Measurements from ENCODE around the gene ATF7. TPM values are rescaled to one million over a fixed set of nuclear protein-coding genes. Genes with fewer than 3 reads are reported as not detected.

ATF7 gene
- total RNA-seq, 4 donors from 2014 or later = 14.2 to 29.7 (median 26.8) TPM

DNA sequence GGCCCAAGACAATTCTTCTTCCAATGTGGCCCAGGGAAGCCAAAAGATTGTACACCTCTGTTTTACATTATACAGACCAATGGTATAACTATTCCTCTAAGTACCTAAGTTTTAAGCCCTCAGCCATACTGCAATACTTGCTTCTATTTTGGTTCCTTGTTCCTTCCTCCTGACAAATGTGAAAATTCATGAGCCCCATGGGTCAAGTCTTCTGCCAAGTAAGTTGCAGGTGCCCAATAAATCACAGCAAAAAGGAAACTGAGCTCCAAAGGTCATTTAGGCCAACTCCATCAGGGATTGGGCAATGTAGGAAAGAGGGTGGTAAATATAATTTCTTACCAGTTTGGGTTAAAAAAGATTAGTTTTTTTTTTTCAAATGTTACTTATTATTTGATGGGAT, 61.2 kb downstream of the ATF7 start:
- no peaks in the 10 kb centered on the region for H3K9me3 ChIP-seq
- H3K27me3 ChIP-seq = no peaks in the 10 kb centered on the region
- peak overlapping the region in 3 of 4 donors; percentile 37 to 47 (median 44) for H3K27ac ChIP-seq
- DNase-seq = no peak
- in situ Hi-C loops (cut with MboI; ENCODE audit: low pct_ligation_motif_present in 1 of 4, low pct_unique_long_range_greater_than_20kb in 1 of 4, low sequenced_read_pairs in 3 of 4) = no loop called here
- TF ChIP-seq, protein P1, sequence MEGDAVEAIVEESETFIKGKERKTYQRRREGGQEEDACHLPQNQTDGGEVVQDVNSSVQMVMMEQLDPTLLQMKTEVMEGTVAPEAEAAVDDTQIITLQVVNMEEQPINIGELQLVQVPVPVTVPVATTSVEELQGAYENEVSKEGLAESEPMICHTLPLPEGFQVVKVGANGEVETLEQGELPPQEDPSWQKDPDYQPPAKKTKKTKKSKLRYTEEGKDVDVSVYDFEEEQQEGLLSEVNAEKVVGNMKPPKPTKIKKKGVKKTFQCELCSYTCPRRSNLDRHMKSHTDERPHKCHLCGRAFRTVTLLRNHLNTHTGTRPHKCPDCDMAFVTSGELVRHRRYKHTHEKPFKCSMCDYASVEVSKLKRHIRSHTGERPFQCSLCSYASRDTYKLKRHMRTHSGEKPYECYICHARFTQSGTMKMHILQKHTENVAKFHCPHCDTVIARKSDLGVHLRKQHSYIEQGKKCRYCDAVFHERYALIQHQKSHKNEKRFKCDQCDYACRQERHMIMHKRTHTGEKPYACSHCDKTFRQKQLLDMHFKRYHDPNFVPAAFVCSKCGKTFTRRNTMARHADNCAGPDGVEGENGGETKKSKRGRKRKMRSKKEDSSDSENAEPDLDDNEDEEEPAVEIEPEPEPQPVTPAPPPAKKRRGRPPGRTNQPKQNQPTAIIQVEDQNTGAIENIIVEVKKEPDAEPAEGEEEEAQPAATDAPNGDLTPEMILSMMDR (IDR thresholded peaks at IDR 0.05) = no peak
- no peak for TF ChIP-seq EP300 (IDR thresholded peaks at IDR 0.05; ENCODE audit: low read depth)
- TF ChIP-seq POLR2A (IDR thresholded peaks at IDR 0.05) = no peak
- peak in 1 of 3 donors; percentile 28 for TF ChIP-seq POLR2AphosphoS5 (IDR thresholded peaks at IDR 0.05)
- no peaks in the 10 kb centered on the region for H3K36me3 ChIP-seq
- intact Hi-C loops (cut with DNase I; ENCODE audit: low total_unique reads) = no loop called here
- no peak overlapping the region for H3K4me3 ChIP-seq
- H3K4me1 ChIP-seq = peaks cover 18 to 72% (median 40%) of the 10 kb centered on the region in 4 donors

DNA sequence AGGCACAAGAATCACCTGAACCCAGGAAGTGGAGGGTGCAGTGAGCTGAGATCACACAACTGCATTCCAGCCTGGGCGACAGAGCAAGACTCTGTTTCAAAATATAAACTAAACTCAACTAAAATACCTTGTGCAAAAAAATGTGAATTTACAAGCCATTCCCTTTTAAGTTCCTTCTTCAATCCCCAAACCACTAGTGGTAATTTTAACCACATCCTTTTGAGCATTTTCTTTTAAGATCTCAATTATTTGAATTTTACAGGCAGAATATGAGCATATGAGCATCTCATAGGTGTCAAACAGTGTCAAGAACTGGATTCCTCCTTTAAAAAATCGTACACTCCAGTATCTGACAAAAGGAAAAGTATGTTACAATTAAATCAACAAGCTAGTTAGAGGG, 61.9 kb downstream of the ATF7 start:
- Histone ChIP-seq H3K4me1 (peaks cover 18 to 69% (median 40%) of the 10 kb centered on the region in 4 donors), H3K4me3 (no peak overlapping the region), H3K27ac (peak overlapping the region in 2 of 4 donors; percentile 21 to 47), H3K36me3 (no peaks in the 10 kb centered on the region), H3K27me3 (no peaks in the 10 kb centered on the region), H3K9me3 (no peaks in the 10 kb centered on the region)
- WGBS, 2 donors (ENCODE audit: low coverage in 1 of 2) = 68 to 81% methylated on average over 2 of the region's 2 CpGs
- DNase-seq = no peak
- intact Hi-C loops (cut with DNase I; ENCODE audit: low total_unique reads) = no loop called here
- TF ChIP-seq POLR2A (IDR thresholded peaks at IDR 0.05) (no peak), EP300 (IDR thresholded peaks at IDR 0.05; ENCODE audit: low read depth) (no peak), POLR2AphosphoS5 (IDR thresholded peaks at IDR 0.05) (no peak)
- TF ChIP-seq, protein P1 (IDR thresholded peaks at IDR 0.05) = no peak
- in situ Hi-C loops (cut with MboI; ENCODE audit: low pct_ligation_motif_present in 1 of 4, low pct_unique_long_range_greater_than_20kb in 1 of 4, low sequenced_read_pairs in 3 of 4) = no loop called here

DNA sequence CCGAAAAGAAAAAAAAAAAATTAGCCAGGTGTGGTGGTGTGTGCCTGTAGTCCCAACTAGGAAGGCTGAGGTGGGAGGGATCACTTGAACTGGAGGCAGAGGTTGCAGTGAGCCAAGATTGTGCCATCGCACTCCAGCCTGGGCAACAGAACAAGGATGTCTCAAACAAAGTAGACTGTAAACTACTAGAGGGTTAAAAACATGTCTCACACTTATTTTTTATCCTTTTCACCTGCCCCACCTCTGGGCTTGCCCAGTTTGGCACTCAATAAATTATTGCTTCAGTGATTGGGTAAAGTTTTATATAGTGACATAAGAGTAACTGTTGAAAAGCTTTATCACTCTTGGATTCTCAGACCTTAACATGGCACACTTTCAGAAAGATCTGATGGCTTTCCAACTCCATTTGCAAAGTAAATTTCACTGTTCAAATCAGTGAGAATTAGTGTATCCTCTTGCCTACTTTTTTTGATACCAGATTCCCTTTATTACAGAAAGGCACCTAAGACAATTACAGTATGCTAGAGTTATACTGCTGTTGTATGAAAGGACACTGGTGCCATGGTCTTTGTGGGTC, 62.6 kb downstream of the ATF7 start:
- TF ChIP-seq POLR2AphosphoS5 (IDR thresholded peaks at IDR 0.05) = no peak
- no peak for TF ChIP-seq EP300 (IDR thresholded peaks at IDR 0.05; ENCODE audit: low read depth)
- TF ChIP-seq, protein P1 (IDR thresholded peaks at IDR 0.05) = no peak
- TF ChIP-seq POLR2A (IDR thresholded peaks at IDR 0.05) = no peak
- Histone ChIP-seq H3K4me1 (peaks cover 18 to 69% (median 37%) of the 10 kb centered on the region in 4 donors), H3K27me3 (no peaks in the 10 kb centered on the region), H3K36me3 (no peaks in the 10 kb centered on the region), H3K27ac (peak overlapping the region in 2 of 4 donors; percentile 13 to 21), H3K4me3 (no peak overlapping the region), H3K9me3 (no peaks in the 10 kb centered on the region)
- intact Hi-C loops (cut with DNase I; ENCODE audit: low total_unique reads) = no loop called here
- 92 to 100% methylated on average over 1 to 2 of the region's 2 CpGs for WGBS, 2 donors (ENCODE audit: low coverage in 1 of 2)
- DNase-seq = no peak
- in situ Hi-C loops (cut with MboI; ENCODE audit: low pct_ligation_motif_present in 1 of 4, low pct_unique_long_range_greater_than_20kb in 1 of 4, low sequenced_read_pairs in 3 of 4) = no loop called here

DNA sequence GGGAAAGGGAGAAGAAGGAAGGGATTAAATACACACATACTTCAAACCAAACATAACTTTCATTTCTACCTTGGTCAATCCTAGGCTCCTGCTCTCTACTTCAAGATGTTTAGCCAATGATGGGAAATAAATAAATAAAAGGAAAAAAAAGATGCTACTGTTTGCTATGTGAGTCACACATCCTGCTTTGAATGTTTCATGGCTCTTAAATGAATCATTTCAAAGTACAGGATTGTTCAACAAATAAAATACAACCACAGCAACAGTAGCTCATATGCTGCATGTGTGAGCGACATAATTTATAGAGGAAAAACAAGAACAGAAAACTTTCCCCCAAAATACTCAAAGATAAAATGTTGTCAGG, 64.6 kb downstream of the ATF7 start:
- in situ Hi-C loops (cut with MboI; ENCODE audit: low pct_ligation_motif_present in 1 of 4, low pct_unique_long_range_greater_than_20kb in 1 of 4, low sequenced_read_pairs in 3 of 4) = no loop called here
- H3K9me3 ChIP-seq = no peaks in the 10 kb centered on the region
- intact Hi-C loops (cut with DNase I; ENCODE audit: low total_unique reads) = no loop called here
- H3K4me3 ChIP-seq = no peak overlapping the region
- no peak for TF ChIP-seq EP300 (IDR thresholded peaks at IDR 0.05; ENCODE audit: low read depth)
- TF ChIP-seq POLR2AphosphoS5 (IDR thresholded peaks at IDR 0.05) = peak in 2 of 3 donors; percentile 46 to 51
- TF ChIP-seq, protein P1 (IDR thresholded peaks at IDR 0.05) = no peak
- H3K36me3 ChIP-seq = no peaks in the 10 kb centered on the region
- peaks cover 18 to 79% (median 41%) of the 10 kb centered on the region in 4 donors for H3K4me1 ChIP-seq
- 15 to 38% methylated on average over 1 of the region's 1 CpG for WGBS, 2 donors (ENCODE audit: low coverage in 1 of 2)
- no peak for DNase-seq
- H3K27ac ChIP-seq = peak overlapping the region; percentile 11 to 74 (median 62)
- no peaks in the 10 kb centered on the region for H3K27me3 ChIP-seq
